HG03039 (cell line): ENCODE measurements around the gene AP2A2.

ENCODE experiments used
- ATAC-seq: cut with Tn5 transposase; IDR thresholded peaks from one replicate; pipeline ENCODE4 v1.9.1; 2021; ENCODE audit warnings: mild to moderate bottlenecking, moderate library complexity; ENCODE audit not compliant: unreplicated experiment

AP2A2 gene

GRCh38 chr11:924406-925157 is 1.1 kb upstream of the AP2A2 start:
- ATAC-seq = no peak

DNA sequence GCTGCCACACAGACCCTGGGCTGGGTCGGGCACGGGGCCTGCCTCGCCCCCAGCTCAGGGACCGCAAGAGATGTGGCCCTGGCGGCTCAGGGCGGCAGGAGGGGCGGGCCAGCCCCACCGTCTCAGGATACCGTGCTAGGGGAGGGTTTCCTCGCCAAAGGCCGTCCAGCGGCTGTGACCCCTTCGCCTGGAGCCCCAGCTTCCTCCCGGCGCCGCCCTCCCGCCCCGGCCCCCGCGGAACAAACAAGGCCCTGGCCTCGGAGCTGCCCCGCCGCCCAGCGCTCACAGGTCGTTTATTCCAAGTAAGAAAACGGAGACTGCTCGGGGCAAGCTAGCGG is 543 bp upstream of the AP2A2 start:
- no peak for ATAC-seq

DNA sequence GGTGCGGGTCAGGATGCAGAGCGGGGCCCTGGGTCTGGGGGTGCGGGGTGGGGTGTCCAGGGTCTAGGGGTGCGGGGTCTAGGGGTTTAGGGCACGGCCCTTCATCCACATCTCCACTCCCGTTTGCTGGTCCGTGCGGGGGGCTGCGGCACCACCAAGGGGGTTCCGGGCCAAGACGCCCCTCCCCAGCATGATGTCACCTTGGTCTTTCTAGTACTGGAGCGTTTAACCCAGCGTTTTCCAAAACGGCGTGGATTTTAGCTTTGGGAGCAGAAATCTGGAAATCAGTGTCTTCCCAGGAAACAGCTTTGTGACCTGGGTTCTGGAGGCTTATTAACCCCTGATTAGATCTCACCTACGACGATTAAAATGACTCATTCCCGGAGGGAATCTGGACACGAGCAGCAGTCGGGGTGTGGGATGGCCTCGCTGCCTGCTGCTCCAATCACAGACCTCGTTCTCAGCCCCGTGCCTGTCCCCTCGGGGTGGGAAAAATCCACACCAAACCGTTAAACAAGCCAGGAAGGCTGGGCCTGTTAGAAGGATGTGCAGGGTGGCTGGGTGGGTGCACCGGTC is 759 bp downstream of the AP2A2 start:
- no peak for ATAC-seq

- ATAC-seq = no peak
These were observed 2.2 kb downstream of the AP2A2 start for GRCh38 chr11:927871-928270.

GRCh38 chr11:928786-929185 is 3.1 kb downstream of the AP2A2 start:
- ATAC-seq = no peak

DNA sequence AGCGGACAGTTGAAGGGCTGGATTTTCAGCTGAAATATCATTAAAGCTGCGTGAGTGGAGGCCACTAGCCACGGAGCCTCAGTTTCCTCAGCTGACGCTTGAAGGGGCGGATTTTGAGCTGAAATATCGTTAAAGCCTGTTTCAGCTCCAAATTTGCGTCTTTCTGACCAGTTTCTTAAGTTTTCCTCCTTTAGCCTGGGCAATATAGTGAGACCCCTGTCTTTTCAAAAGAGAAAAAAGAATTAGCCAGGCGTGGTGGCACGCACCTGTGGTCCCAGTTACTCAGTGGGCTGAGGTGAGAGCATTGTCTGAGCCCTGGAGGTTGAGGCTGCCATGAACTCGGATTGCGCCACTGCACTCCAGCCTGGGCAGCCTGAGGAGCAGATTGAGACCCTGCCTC is 3.7 kb downstream of the AP2A2 start:
- ATAC-seq = no peak

DNA sequence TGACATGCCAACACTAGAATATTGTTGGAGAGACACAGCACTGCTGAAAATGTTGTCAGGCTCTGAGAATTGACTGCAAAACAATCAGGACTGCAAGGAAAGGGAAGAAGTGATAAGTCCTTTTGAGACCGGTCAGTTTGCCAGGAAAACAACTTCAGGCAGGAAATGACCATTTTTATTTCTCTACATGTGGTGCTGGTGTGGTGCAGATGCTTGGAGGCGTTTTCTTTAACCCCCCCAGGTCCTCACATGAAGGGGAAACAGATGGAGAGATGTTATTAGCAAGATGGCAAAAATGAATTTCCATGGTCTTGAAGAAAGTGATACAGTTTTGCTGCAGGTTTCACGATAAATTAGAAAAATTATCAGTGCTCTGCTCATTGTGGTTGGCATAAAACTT is 5.7 kb downstream of the AP2A2 start:
- no peak for ATAC-seq

DNA sequence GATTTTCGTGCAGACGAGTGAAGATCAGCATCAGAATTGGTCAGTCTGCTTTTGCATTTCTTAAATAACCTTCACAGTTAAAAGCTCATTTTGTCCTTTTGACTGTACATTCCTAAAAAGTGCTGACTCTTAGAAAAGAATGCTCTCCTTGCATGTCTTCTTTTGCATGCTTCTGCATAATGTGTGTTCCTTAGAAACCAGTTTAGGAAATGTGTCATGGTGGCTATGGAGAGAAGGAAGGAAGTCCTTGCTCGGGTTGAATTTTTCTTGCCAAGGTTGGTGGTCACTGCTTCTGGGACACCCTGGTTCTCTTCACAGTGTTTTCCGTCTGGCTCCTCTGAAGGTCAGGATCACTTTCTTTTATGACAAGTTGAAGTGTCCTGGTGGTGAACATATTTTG is 6.8 kb downstream of the AP2A2 start:
- ATAC-seq = no peak

- ATAC-seq = no peak
These were observed 7.6 kb downstream of the AP2A2 start for GRCh38 chr11:933142-933851.

DNA sequence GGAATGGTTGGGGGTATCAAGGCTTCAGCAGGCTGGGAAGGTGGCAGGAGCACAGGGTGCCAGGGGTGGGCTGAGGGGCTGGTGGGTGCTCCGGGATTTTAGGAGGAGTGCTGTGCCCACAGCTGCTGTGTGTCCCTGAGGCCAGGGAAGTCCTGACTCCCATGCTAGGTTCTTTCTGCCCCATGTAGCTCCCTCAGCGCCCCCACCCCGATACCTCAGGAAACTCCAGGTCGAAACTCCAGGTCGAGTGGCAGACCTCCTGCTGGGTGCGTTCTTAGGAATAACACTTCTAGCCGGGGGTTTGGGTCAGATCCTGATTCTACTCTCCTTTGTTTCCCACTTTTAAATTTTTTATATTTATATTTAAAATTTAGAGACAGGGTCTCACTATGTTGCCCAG is 8.3 kb downstream of the AP2A2 start:
- no peak for ATAC-seq

DNA sequence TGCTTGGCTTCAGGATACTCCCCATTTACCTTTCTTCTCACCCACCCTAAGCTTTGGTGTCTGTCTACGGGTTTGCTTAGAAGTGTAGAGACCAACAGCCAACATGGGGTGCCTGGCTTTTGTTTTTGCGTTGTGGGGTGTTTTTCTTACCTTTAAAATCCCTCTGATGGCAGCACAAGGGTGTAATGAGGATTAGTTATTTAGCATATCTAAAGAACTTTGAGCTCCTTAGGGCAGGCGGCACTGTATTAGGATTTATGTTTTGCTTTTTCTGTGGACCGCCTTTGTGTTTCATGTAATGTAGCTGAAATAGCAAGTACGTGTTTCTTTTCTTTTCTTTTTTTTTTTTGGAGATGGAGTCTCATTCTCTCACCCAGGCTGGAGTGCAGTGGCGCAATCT is 8.9 kb downstream of the AP2A2 start:
- no peak for ATAC-seq

GRCh38 chr11:936199-936598 is 10.5 kb downstream of the AP2A2 start:
- no peak for ATAC-seq

DNA sequence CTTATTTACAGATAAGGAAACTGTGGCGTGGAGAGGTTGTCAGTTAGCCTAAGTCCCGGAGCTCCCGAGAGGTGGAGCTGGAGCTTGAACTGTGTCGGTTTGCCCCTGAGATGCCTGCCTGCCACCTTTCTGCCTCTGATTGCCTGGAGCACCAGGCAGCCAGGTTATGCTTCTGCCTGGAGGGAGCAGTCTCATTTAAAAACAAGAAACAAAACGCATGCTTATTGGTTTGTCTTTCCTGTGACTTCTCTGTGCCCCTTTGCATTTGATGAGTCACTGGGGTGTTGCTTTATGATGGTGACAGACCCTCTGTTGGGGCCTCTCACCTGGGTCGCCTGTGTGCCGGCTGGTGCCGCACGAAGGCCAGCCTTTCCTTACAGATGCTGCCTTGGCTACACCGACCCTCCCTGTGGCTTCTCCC is 12.2 kb downstream of the AP2A2 start:
- no peak for ATAC-seq

- ATAC-seq = no peak
These were observed 14.9 kb downstream of the AP2A2 start for GRCh38 chr11:940496-941135.

DNA sequence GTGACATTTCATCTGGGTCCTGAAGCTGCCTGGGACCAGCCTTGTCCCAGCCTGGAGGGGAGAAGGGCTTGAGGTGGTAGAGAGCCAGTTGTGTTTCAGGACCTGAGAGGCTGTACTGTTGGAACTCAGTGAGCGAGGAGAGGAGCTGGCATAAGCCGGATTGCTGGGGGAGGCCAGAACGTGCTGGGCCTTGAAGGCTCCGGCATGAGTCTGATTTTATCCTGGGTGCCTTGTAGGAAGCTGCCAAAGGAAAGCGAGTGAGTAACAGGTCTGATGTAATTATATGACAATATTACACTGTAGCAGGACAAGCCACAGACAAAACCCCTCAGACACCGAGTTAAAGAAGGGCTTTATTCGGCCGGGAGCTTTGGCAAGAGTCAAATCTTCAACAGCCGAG is 17.2 kb downstream of the AP2A2 start:
- ATAC-seq = no peak

- no peak for ATAC-seq
These were observed 19.2 kb downstream of the AP2A2 start for GRCh38 chr11:944711-945470.

- ATAC-seq = no peak
These were observed 20.3 kb downstream of the AP2A2 start for GRCh38 chr11:945986-946385.

DNA sequence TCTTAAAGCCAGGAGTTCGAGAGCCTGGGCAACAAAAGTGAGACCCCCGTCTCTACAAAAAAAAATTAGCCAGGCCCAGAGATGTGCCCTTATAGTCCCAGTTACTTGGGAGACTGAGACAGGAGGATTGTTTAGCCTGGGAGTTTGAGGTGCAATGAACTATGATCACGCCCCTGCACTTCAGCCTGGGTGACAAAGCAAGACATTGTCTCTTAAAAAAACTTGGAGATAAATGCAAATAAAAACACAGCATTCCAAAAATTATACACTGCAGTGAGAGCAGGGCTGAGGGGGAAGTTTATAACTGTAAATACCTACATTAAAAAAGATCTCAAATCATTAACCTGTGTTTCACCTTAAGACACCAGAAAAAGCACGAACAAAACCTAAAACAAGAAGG is 22.1 kb downstream of the AP2A2 start:
- no peak for ATAC-seq

GRCh38 chr11:951507-951906 is 25.8 kb downstream of the AP2A2 start:
- no peak for ATAC-seq

DNA sequence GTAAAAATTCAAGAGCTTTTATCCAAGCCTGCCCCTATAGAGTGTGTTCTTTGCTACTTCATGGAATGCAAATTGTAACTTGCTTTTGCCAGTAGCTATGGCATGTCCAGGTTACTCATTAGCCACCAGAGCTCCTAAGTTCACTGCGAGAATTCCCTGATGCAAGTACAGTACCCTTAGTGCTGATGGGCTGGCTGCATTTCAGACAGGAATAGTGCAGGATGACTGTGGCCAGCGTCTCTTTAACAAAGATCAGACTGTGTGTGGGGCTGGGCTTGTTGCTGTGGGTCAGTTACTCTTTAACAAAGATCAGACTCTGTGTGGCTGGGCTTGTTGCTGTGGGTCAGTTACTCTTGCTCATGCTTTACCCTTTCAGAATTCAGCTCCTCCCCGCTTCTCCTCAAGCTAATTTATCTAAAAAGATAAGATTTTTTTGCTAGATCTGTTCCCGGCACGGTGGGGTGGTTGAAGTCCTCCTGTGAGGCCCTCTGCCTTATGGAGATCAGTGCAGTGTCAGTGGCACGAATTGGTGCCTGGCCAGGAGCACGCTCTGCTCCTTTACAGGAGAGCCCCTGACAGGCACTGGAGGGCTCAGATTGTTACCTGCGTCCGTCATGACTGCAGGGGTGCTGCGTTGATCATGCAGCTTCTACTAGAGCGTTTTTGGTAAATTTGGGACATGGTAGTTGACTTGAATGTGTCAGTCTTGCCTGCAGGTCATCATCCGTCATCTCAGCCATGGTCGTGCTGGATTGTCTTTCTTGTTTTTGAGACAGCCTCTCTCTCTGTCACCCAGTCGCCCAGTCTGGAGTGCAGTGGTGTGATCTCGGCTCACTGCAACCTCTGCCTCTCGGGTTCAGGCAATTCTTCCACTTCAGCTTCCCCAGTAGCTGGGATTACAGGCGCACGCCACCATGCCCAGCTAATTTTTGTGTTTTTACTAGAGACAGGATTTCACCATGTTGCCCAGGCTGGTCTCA is 27.0 kb downstream of the AP2A2 start:
- ATAC-seq = no peak
